Fibroblast of pulmonary artery (primary cell): ENCODE results near the gene RAD51AP1.
A peak's percentile ranks its signal among the peaks of the same experiment; 100 is the strongest.

Source experiments
- DNase-seq: peaks from one replicate; pipeline ENCODE4 v3.0.0-alpha.2; 2010; ENCODE audit warnings: low read depth
- H3K4me3 ChIP-seq: replicated peaks from 2 replicates; pipeline ENCODE4 v1.5.1; 2011; ENCODE audit warnings: low read depth, mild to moderate bottlenecking, control low read depth, low read length, moderate library complexity
- TF ChIP-seq, protein P1 (sequence below): IDR thresholded peaks from 2 replicates; pipeline ENCODE4 v1.5.1; 2011; ENCODE audit warnings: mild to moderate bottlenecking, control low read depth, low read length, inconsistent platforms; ENCODE audit errors: missing control alignments

Gene RAD51AP1

DNA sequence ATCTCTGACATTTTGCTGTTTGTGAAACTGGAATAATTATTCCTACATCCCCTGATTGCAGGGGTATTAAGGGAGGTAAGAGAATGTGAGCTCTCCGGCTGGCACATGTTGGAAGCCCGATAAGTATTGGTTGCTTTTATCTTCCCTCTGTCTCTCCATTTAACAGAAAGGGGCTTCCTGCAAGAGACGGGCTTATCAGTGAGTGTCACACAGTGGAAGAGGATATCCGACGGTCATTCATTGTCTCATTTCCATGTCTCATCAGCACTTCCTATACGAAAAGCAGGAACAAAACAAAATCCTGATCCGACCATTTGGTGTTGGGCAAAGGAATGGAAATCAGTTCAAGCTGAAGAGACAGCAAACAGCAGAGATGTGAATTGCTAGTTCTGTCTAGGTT lies 34.0 kb downstream of the RAD51AP1 start:
- TF ChIP-seq, protein P1, sequence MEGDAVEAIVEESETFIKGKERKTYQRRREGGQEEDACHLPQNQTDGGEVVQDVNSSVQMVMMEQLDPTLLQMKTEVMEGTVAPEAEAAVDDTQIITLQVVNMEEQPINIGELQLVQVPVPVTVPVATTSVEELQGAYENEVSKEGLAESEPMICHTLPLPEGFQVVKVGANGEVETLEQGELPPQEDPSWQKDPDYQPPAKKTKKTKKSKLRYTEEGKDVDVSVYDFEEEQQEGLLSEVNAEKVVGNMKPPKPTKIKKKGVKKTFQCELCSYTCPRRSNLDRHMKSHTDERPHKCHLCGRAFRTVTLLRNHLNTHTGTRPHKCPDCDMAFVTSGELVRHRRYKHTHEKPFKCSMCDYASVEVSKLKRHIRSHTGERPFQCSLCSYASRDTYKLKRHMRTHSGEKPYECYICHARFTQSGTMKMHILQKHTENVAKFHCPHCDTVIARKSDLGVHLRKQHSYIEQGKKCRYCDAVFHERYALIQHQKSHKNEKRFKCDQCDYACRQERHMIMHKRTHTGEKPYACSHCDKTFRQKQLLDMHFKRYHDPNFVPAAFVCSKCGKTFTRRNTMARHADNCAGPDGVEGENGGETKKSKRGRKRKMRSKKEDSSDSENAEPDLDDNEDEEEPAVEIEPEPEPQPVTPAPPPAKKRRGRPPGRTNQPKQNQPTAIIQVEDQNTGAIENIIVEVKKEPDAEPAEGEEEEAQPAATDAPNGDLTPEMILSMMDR = no peak
- no peak for DNase-seq
- H3K4me3 ChIP-seq = no peak overlapping the region

DNA sequence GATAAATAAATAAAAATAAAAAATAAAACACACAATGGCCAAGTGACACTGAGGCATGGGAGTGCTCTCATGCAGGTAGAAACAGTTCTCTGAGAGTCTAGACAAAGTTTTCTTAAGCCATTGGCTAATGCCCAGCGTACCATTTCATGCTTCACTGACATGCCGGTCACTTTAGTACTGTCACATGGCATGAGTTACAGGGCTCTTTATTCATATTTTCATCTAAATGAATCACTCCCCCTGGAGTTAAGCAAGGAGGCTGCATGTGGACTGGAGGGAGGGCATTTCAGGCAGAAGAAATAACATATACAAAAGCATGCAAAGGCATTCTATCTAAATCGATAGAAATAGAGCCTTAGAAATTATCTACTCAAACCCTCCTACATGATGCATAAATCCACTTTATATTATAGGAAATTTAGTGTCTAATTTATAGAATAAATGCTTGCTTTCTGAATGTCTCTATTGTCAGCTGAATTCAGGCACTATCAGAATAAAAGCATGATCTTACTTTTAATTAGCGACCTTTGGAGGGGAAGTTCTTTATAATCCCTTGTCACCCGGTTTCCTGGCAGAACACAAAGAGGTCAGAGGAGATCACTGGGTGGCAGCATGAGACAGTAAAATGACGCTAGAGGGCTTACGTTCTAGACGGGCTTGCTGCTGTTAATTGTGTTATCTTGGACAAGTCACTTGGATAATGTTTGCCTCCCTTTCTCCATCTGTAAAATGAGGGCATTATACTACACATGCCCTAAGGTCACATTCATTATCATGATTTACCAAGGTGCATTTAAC lies 40.8 kb downstream of the RAD51AP1 start:
- H3K4me3 ChIP-seq = no peak overlapping the region
- DNase-seq = peak; percentile 23
- TF ChIP-seq, protein P1 = peak; percentile 5

DNA sequence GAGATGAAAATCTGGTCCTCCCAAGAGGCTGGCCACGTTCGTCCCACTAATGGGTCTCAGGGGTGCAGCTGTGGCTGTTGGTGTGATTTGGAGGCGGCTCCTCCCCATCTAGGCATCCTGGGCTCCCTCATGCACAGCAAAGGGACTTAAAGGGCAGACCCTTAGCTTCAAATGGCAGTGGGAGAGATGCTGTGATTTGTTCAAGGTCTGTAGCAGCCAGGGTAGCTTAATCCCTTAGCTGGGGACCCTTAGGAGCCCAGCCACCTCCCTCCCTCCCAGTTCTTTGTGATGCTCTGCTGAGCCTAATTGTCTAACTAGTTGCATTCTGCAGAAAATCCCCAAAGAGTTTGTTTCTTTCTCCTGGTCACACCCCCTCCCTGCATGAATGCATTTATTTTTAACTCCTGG lies 41.6 kb downstream of the RAD51AP1 start:
- TF ChIP-seq, protein P1 = no peak
- no peak overlapping the region for H3K4me3 ChIP-seq
- DNase-seq = no peak

DNA sequence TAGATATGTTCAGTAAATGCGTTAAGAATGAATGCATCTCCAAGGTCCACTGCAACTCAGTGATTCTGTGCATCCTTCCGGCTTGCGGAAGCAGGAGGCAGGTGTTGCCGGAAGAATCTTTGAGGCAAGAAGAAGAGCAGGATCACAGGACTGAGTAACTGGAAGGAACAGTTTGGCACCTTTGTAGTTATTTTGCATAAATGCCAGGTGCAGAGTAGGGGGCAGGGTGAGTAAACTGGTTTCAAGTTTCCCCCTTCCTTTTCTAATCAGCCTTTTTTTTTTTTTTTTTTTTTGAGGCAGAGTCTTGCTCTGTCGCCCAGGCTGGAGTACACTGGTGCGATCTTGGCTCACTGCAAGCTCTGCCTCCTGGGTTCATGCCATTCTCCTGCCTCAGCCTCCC lies 45.6 kb downstream of the RAD51AP1 start:
- TF ChIP-seq, protein P1 = no peak
- H3K4me3 ChIP-seq = no peak overlapping the region
- DNase-seq = no peak

DNA sequence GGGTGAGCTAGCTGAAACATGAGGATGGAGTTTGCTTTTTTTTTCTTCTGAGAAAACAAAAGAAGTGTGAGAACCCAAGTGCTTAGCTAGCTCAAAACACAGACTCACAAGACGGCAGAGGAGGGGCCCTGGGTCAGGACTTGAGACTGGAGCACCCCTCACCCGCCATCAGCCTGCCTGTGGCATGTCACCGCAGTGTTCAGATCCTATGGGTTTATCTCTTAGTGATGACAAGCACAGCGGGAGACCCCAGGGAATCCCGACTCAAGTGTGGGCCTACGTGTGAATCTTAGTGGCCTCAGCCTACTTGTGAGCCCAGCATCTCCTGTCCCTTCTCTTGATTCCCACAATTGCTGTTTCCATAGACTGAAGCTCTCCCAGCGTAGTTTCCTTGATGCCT lies 46.2 kb downstream of the RAD51AP1 start:
- TF ChIP-seq, protein P1 = no peak
- no peak overlapping the region for H3K4me3 ChIP-seq
- no peak for DNase-seq

DNA sequence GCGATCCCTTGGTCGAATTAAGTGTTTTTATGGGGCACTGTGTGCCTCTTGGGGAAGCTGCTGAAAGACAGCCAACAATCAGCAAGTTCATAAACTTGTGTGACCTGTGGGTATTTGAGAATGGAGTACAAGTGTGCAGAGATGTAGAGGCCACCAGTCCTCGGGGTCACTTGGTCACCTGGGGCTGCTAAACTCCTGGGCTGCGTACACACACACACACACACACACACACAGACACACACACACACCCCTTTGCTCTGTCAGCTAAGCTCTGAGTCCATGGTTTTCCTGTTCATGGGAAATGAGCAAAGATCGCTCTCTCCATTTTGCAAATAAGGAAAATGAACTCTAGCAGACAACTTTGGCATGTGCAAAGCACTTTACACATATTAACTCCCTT lies 47.8 kb downstream of the RAD51AP1 start:
- no peak overlapping the region for H3K4me3 ChIP-seq
- DNase-seq = no peak
- TF ChIP-seq, protein P1 = no peak

DNA sequence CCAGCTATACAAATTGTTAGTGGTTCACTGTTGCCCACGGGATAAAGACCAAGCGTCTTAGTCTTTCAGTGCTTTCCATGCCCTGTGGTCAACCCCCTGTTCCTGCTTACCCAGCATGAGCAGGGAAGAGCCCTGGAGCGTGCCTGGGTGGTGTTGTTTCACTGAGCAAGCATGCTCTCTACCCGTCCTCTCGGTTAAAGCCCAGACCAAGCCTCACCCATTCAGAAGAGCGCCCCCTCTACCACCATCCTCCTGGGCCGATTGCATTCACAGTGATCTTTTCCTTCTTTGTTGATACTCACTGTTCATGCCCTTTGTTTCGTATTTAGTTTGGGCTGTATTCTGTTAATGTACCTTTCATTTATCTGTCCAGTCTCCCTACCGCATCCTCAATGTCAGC lies 48.4 kb downstream of the RAD51AP1 start:
- H3K4me3 ChIP-seq = no peak overlapping the region
- DNase-seq = no peak
- TF ChIP-seq, protein P1 = no peak
